Testis (tissue), 3 donors: ENCODE measurements around the gene C1orf50. TPM values are rescaled to one million over a fixed set of nuclear protein-coding genes. Genes with fewer than 3 reads are reported as not detected.

Source experiments
- DNase-seq: peaks from one replicate; pipeline ENCODE4 v3.0.0-alpha.2; 2019
- H3K27ac ChIP-seq, 2 donors: fragments of 200-600 bp; sonication (generic); one replicate each; pipeline ENCODE4 v1.5.1; 2019
- H3K27me3 ChIP-seq: fragments of 200-600 bp; sonication (generic); one replicate; pipeline ENCODE4 v1.5.1; 2019
- H3K36me3 ChIP-seq: fragments of 200-600 bp; sonication (generic); one replicate; pipeline ENCODE4 v1.5.1; 2017; ENCODE audit warnings: low read depth; ENCODE audit errors: missing control alignments
- H3K4me1 ChIP-seq: fragments of 200-600 bp; sonication (generic); one replicate; pipeline ENCODE4 v1.5.1; 2019
- H3K4me3 ChIP-seq, 2 donors: fragments of 200-600 bp; sonication (generic); one replicate each; pipeline ENCODE4 v1.5.1; 2017 to 2019
- H3K9me3 ChIP-seq: fragments of 200-600 bp; sonication (generic); one replicate; pipeline ENCODE4 v1.5.1; 2017
- CTCF ChIP-seq, 3 experiments: fragments of 450-650 bp in 2 of 3; fragments of 200-600 bp in 1 of 3; sonication (generic) in 1 of 3; IDR thresholded peaks; one replicate each; pipeline ENCODE4 v1.5.1; 2016 to 2019; ENCODE audit warnings: antibody characterized with exemption in 3 of 3, mild to moderate bottlenecking in 2 of 3, moderate library complexity in 1 of 3
- POLR2A ChIP-seq: fragments of 450-650 bp; IDR thresholded peaks from one replicate; pipeline ENCODE4 v1.6.1; 2017; ENCODE audit warnings: antibody characterized with exemption, mild to moderate bottlenecking, moderate library complexity
- WGBS, 2 donors: methylation state at CpG; one replicate each; pipeline ENCODE4 v1.1.5; 2018; 5-methylcytosine and 5-hydroxymethylcytosine counted together
- intact Hi-C: fragments of 100-400 bp; cut with DNase I; formaldehyde crosslinking; loops from one replicate; pipeline ENCODE4 v1.15.1; 2023; ENCODE audit warnings: low total_unique reads
- polyA plus RNA-seq: library from polyadenylated mRNA; stranded (reverse); fragments of 350-450 nt; fragmentation: Illumina TruSeq; extraction: RNeasy Lipid Tissue Mini Kit (QIAGEN cat#74804); gene quantifications from one replicate; pipeline ENCODE4 v1.2.3, GENCODE V29; 2014; ENCODE audit warnings: low read depth, low replicate concordance; ENCODE audit not compliant: insufficient read depth
- total RNA-seq, 2 donors: library from RNA; depleted of rRNA; stranded (reverse); fragments of >200 nt; gene quantifications; one replicate each; pipeline ENCODE4 v1.2.3, GENCODE V29; 2016

The C1orf50 gene
- total and polyA plus RNA-seq, 3 donors from 2014 or later, result 9.4 to 21.8 (median 10.2) TPM

- H3K36me3 ChIP-seq, result no peaks in the 10 kb centered on the region
- no peaks in the 10 kb centered on the region for H3K9me3 ChIP-seq
- no peak overlapping the region for H3K27ac ChIP-seq
- no peaks in the 10 kb centered on the region for H3K4me1 ChIP-seq
- TF ChIP-seq POLR2A (no peak), CTCF (IDR thresholded peaks at IDR 0.05) (no peak)
- no peak for DNase-seq
- intact Hi-C loops, result no loop called here
- H3K4me3 ChIP-seq, result no peak overlapping the region
- H3K27me3 ChIP-seq, result no peaks in the 10 kb centered on the region
- 81 to 83% methylated on average over 7 to 8 of the region's 8 CpGs for WGBS, 2 donors
Observed at GRCh38 chr1:42745851-42746250, 21.2 kb upstream of the C1orf50 start.

- WGBS, 2 donors, result 93 to 96% methylated on average over 7 to 12 of the region's 12 CpGs
- Histone ChIP-seq H3K4me1 (no peaks in the 10 kb centered on the region), H3K27me3 (no peaks in the 10 kb centered on the region), H3K4me3 (no peak overlapping the region), H3K27ac (no peak overlapping the region), H3K9me3 (no peaks in the 10 kb centered on the region), H3K36me3 (no peaks in the 10 kb centered on the region)
- no peak for DNase-seq
- TF ChIP-seq POLR2A (no peak), CTCF (IDR thresholded peaks at IDR 0.05) (no peak)
- intact Hi-C loops, result no loop called here
Observed at GRCh38 chr1:42746436-42747105, 20.5 kb upstream of the C1orf50 start.

GRCh38 chr1:42747125-42747524 is 19.9 kb upstream of the C1orf50 start:
- 60 to 75% methylated on average over 13 to 14 of the region's 14 CpGs for WGBS, 2 donors
- TF ChIP-seq POLR2A, result no peak
- peak in 2 of 3 experiments; percentile 37 to 51 for TF ChIP-seq CTCF (IDR thresholded peaks at IDR 0.05)
- no peaks in the 10 kb centered on the region for H3K27me3 ChIP-seq
- no peak overlapping the region for H3K4me3 ChIP-seq
- H3K4me1 ChIP-seq, result no peaks in the 10 kb centered on the region
- H3K9me3 ChIP-seq, result no peaks in the 10 kb centered on the region
- intact Hi-C loops, result no loop called here
- peak; percentile 53 for DNase-seq
- no peak overlapping the region for H3K27ac ChIP-seq
- no peaks in the 10 kb centered on the region for H3K36me3 ChIP-seq

- no peaks in the 10 kb centered on the region for H3K9me3 ChIP-seq
- WGBS, 2 donors, result 80 to 88% methylated on average over 10 of the region's 10 CpGs
- no peak overlapping the region for H3K4me3 ChIP-seq
- H3K27ac ChIP-seq, result no peak overlapping the region
- no peaks in the 10 kb centered on the region for H3K4me1 ChIP-seq
- TF ChIP-seq CTCF (IDR thresholded peaks at IDR 0.05), result no peak
- no peak for TF ChIP-seq POLR2A
- intact Hi-C loops, result no loop called here
- no peaks in the 10 kb centered on the region for H3K36me3 ChIP-seq
- no peaks in the 10 kb centered on the region for H3K27me3 ChIP-seq
- no peak for DNase-seq
Observed at GRCh38 chr1:42748021-42748420, 19.0 kb upstream of the C1orf50 start.
